Nephron (organoid): ENCODE results near the gene NHS.

Experiments used
- H3K27ac Mint-ChIP-seq, 3 experiments: 2 replicates each; pipeline ENCODE4 v1.8.0; 2020; ENCODE audit warnings: mixed read lengths in 3 of 3, mild to moderate bottlenecking in 2 of 3, moderate library complexity in 1 of 3
- H3K27me3 Mint-ChIP-seq: 2 replicates; pipeline ENCODE4 v1.8.0; 2021; ENCODE audit warnings: low read depth, mild to moderate bottlenecking, moderate library complexity, mixed read lengths
- H3K36me3 Mint-ChIP-seq: 2 replicates; pipeline ENCODE4 v1.8.0; 2020; ENCODE audit warnings: low read depth, mixed read lengths
- H3K4me1 Mint-ChIP-seq: 2 replicates; pipeline ENCODE4 v1.8.0; 2020; ENCODE audit warnings: mixed read lengths
- H3K4me3 Mint-ChIP-seq, 3 experiments: 2 replicates each; pipeline ENCODE4 v1.8.0; 2020; ENCODE audit warnings: mild to moderate bottlenecking in 3 of 3, mixed read lengths in 3 of 3, moderate library complexity in 2 of 3
- H3K9me3 Mint-ChIP-seq: 2 replicates; pipeline ENCODE4 v1.8.0; 2020; ENCODE audit warnings: mixed read lengths
- TF ChIP-seq, protein P1 (sequence below), 3 experiments: fragments of 200-600 bp; sonication (generic); IDR thresholded peaks; one replicate each; pipeline ENCODE4 v1.5.0; 2021; ENCODE audit warnings: antibody characterized with exemption in 3 of 3; ENCODE audit not compliant: unreplicated experiment in 3 of 3

The NHS gene

DNA sequence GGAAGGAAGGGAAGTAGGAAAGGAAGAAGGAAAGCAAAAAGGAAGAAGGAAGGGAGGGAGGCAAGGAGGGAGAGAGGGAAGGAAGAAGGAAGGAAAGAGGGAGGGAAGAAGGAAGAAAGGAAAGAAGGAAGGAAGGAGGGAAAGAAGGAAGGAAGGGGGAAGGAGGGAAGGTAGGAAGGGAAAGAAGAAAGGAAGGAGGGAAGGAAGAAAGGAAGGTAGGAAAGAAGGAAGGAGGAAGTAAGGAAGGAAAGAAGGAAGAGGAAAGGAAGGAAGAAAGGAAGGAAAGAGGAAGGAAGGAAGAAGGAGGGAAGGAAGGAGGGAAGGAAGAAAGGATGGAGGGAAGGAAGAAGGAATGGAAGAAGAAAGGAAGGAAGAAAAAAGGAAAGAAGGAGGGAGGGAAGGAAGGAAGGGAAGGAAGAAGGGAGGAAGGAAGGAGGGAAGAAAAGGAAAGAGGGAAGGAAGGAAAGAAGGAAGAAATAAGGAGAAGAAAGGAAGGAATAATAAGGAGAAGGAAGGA is 343.7 kb downstream of the NHS start:
- Mint-ChIP-seq H3K27me3 (no peaks in the 10 kb centered on the region), H3K4me1 (peaks cover 27% of the 10 kb centered on the region), H3K36me3 (peaks cover 6% of the 10 kb centered on the region), H3K4me3 (no peak overlapping the region), H3K9me3 (no peaks in the 10 kb centered on the region), H3K27ac (peak overlapping the region in 1 of 3 experiments; percentile 81)
- TF ChIP-seq, protein P1, sequence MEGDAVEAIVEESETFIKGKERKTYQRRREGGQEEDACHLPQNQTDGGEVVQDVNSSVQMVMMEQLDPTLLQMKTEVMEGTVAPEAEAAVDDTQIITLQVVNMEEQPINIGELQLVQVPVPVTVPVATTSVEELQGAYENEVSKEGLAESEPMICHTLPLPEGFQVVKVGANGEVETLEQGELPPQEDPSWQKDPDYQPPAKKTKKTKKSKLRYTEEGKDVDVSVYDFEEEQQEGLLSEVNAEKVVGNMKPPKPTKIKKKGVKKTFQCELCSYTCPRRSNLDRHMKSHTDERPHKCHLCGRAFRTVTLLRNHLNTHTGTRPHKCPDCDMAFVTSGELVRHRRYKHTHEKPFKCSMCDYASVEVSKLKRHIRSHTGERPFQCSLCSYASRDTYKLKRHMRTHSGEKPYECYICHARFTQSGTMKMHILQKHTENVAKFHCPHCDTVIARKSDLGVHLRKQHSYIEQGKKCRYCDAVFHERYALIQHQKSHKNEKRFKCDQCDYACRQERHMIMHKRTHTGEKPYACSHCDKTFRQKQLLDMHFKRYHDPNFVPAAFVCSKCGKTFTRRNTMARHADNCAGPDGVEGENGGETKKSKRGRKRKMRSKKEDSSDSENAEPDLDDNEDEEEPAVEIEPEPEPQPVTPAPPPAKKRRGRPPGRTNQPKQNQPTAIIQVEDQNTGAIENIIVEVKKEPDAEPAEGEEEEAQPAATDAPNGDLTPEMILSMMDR (IDR thresholded peaks at IDR 0.05; ENCODE audit: unreplicated experiment in 3 of 3), result no peak

DNA sequence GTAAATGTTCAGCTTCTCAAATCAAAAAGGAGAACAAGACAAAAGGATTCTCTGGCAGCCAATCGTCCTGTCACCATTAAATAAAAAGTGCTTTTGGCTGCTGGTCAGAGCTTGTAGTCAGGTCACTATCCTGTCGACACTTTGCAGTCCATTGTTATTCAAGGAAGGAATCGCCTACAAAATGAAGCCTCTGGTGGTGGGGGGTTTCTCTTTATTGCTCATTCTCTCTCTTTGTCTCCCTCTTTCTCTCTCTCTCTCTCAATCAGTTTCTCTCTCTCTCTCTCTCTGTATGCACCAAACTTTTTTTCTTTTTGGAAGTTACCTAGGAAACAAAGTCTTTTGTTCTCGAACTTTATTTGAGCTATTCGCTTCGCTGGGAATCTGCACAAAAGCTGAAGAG is 344.7 kb downstream of the NHS start:
- peak overlapping the region in 2 of 3 experiments; percentile 6 for H3K4me3 Mint-ChIP-seq
- no peaks in the 10 kb centered on the region for H3K27me3 Mint-ChIP-seq
- TF ChIP-seq, protein P1 (IDR thresholded peaks at IDR 0.05; ENCODE audit: unreplicated experiment in 3 of 3), result no peak
- peaks cover 30% of the 10 kb centered on the region for H3K4me1 Mint-ChIP-seq
- H3K9me3 Mint-ChIP-seq, result no peaks in the 10 kb centered on the region
- H3K27ac Mint-ChIP-seq, result peak overlapping the region in 2 of 3 experiments; percentile 78 to 81
- H3K36me3 Mint-ChIP-seq, result peaks cover 6% of the 10 kb centered on the region

GRCh38 chrX:17721715-17722114 is 346.7 kb downstream of the NHS start:
- TF ChIP-seq, protein P1 (IDR thresholded peaks at IDR 0.05; ENCODE audit: unreplicated experiment in 3 of 3), result no peak
- Mint-ChIP-seq H3K27me3 (no peaks in the 10 kb centered on the region), H3K9me3 (no peaks in the 10 kb centered on the region), H3K27ac (peak overlapping the region in 1 of 3 experiments; percentile 81), H3K4me1 (peaks cover 30% of the 10 kb centered on the region), H3K36me3 (peaks cover 11% of the 10 kb centered on the region), H3K4me3 (no peak overlapping the region)

DNA sequence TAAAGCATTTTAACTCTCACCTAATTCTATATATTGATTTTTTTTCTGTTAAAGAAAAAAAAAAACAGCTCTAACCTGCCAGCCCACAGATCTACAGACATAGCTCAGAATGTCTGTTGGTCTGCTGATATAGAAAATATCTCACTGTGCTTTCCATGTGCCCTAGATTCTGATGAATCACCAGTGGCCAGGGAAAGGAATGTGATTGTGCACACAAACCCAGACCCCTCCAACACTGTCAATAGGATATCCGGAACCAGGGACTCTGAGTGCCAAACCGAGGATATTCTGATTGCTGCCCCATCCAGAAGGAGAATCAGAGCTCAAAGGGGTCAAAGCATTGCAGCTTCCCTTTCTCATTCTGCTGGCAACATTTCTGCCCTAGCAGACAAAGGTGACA is 350.2 kb downstream of the NHS start:
- Mint-ChIP-seq H3K36me3 (peaks cover 43% of the 10 kb centered on the region), H3K4me1 (peaks cover 20% of the 10 kb centered on the region), H3K27me3 (no peaks in the 10 kb centered on the region), H3K27ac (no peak overlapping the region), H3K9me3 (no peaks in the 10 kb centered on the region), H3K4me3 (no peak overlapping the region)
- TF ChIP-seq, protein P1 (IDR thresholded peaks at IDR 0.05; ENCODE audit: unreplicated experiment in 3 of 3), result no peak

DNA sequence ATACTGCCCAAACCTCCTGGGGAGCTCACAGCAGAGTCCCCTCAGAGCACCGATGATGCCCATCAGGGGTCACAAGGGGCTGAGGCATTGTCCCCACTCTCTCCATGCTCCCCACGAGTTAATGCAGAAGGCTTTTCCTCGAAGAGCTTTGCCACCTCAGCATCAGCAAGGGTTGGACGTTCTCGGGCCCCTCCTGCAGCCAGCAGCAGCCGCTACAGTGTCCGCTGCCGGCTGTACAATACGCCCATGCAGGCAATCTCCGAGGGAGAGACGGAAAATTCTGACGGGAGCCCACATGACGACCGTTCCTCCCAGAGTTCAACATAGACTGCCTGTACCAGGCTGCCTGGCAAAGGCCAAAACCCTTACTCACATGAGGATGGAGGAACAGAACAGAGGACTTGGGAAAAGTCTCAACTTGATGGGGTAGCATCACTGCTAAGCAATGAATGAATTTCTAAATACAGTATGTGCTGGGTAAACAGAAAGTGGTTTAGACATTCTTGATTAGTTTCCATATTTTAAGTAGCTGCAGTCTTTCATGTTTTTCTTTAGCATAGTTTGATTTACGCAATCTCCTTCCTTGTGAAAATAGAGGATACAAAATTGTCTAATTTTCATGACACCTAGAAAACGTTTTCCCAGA is 357.3 kb downstream of the NHS start:
- H3K4me3 Mint-ChIP-seq, result no peak overlapping the region
- TF ChIP-seq, protein P1 (IDR thresholded peaks at IDR 0.05; ENCODE audit: unreplicated experiment in 3 of 3), result no peak
- H3K36me3 Mint-ChIP-seq, result peaks cover 44% of the 10 kb centered on the region
- no peaks in the 10 kb centered on the region for H3K27me3 Mint-ChIP-seq
- no peak overlapping the region for H3K27ac Mint-ChIP-seq
- no peaks in the 10 kb centered on the region for H3K4me1 Mint-ChIP-seq
- H3K9me3 Mint-ChIP-seq, result no peaks in the 10 kb centered on the region

DNA sequence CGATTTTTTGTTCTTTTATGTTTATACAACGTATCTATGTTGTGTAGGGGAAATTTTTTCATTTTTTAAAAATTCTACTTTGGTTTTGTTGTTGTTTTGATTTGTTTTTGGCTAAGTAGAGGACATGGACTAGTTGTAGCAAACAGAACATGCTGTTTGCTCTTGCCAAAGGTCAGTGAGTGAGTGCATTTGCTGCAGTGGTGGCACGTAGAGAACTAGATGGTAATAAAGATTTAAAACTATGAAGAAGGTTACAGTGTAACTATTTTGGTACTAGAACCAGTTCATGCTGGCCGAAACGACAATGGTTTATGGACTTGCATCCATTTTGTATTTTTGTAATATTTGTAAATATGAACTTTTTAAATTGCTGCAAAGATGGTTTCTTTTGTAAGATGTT is 360.4 kb downstream of the NHS start:
- Mint-ChIP-seq H3K4me3 (peak overlapping the region; percentile 25 to 68 (median 62)), H3K9me3 (no peaks in the 10 kb centered on the region), H3K36me3 (peaks cover 15% of the 10 kb centered on the region), H3K4me1 (peaks cover 20% of the 10 kb centered on the region), H3K27me3 (no peaks in the 10 kb centered on the region), H3K27ac (peak overlapping the region; percentile 55 to 90 (median 84))
- TF ChIP-seq, protein P1 (IDR thresholded peaks at IDR 0.05; ENCODE audit: unreplicated experiment in 3 of 3), result no peak
